Measurements from ENCODE around the gene CTBP2.

Gene CTBP2

GRCh38 chr10:125193306-125193877 lies 33.0 kb upstream of the CTBP2 start:
- ChIA-PET POLR2A (no interaction called here), CTCF (interaction anchor here (1.4 kb wide), 1 partner anchor 10 kb away, joined by 3 read pairs; no protein-coding TSS in a partner anchor)
- DNase-seq (ENCODE audit: extremely low spot score), result no peak
- TF ChIP-seq CTCF (IDR thresholded peaks at IDR 0.05; ENCODE audit: control extremely low read depth, extremely low read depth, low read depth, missing control alignments), result no peak

GRCh38 chr10:125192620-125193019 lies 32.3 kb upstream of the CTBP2 start:
- DNase-seq (ENCODE audit: extremely low spot score), result no peak
- POLR2A ChIA-PET, result no interaction called here
- no peak for TF ChIP-seq CTCF (IDR thresholded peaks at IDR 0.05; ENCODE audit: control extremely low read depth, extremely low read depth, low read depth, missing control alignments)
- CTCF ChIA-PET, result interaction anchor here (1.4 kb wide), 1 partner anchor 9 kb away, joined by 3 read pairs; no protein-coding TSS in a partner anchor

- ChIA-PET CTCF (no interaction called here), POLR2A (no interaction called here)
Measured at GRCh38 chr10:125192005-125192404, 31.6 kb upstream of the CTBP2 start.

GRCh38 chr10:125190946-125191345 lies 30.6 kb upstream of the CTBP2 start:
- no peak for TF ChIP-seq CTCF (IDR thresholded peaks at IDR 0.05; ENCODE audit: control extremely low read depth, extremely low read depth, low read depth, missing control alignments)
- POLR2A ChIA-PET, result no interaction called here
- CTCF ChIA-PET, result no interaction called here
- no peak for DNase-seq (ENCODE audit: extremely low spot score)

More at GRCh38 chr10:125192005-125192404, 31.6 kb upstream of the CTBP2 start:
- no peak for DNase-seq (ENCODE audit: extremely low spot score)
- no peak for TF ChIP-seq CTCF (IDR thresholded peaks at IDR 0.05; ENCODE audit: control extremely low read depth, extremely low read depth, low read depth, missing control alignments)

- CTCF ChIA-PET, result no interaction called here
- TF ChIP-seq CTCF (IDR thresholded peaks at IDR 0.05; ENCODE audit: control extremely low read depth, extremely low read depth, low read depth, missing control alignments), result no peak
- no peak for DNase-seq (ENCODE audit: extremely low spot score)
- POLR2A ChIA-PET, result no interaction called here
Measured at GRCh38 chr10:125190414-125190813, 30.1 kb upstream of the CTBP2 start.

- POLR2A ChIA-PET, result no interaction called here
- CTCF ChIA-PET, result no interaction called here
- TF ChIP-seq CTCF (IDR thresholded peaks at IDR 0.05; ENCODE audit: control extremely low read depth, extremely low read depth, low read depth, missing control alignments), result no peak
- no peak for DNase-seq (ENCODE audit: extremely low spot score)
Measured at GRCh38 chr10:125189162-125189561, 28.8 kb upstream of the CTBP2 start.

Measured in GM10248 (cell line).